Prostate gland (tissue), 2 donors: ENCODE results near the gene SPECC1. TPM values are rescaled to one million over a fixed set of nuclear protein-coding genes. Genes with fewer than 3 reads are reported as not detected.
A peak's percentile ranks its signal among the peaks of the same experiment; 100 is the strongest.
"Not testable (repeated sequence)": the region's sequence is repeated elsewhere in the genome, so short reads cannot be mapped to it uniquely, and the experiment has no call there.

Experiments
- DNase-seq: peaks from one replicate; pipeline ENCODE4 v3.0.0-alpha.2; 2019; ENCODE audit warnings: low spot score
- H3K27ac ChIP-seq, 2 donors: fragments of 200-600 bp; sonication (generic); 2 replicates each; pipeline ENCODE4 v1.5.1; 2017 to 2019
- H3K27me3 ChIP-seq: fragments of 200-600 bp; sonication (generic); replicated peaks from 2 replicates; pipeline ENCODE4 v1.5.1; 2019; ENCODE audit not compliant: insufficient read depth
- H3K36me3 ChIP-seq, 2 donors: fragments of 200-600 bp; sonication (generic); 1 replicate in 1 of 2; 2 replicates in 1 of 2; pipeline versions ENCODE4 v1.5.1 to v1.8.1; 2017 to 2019
- H3K4me1 ChIP-seq: fragments of 200-600 bp; sonication (generic); replicated peaks from 2 replicates; pipeline ENCODE4 v1.5.1; 2019
- H3K4me3 ChIP-seq, 2 donors: fragments of 200-600 bp; sonication (generic); 2 replicates each; pipeline ENCODE4 v1.5.1; 2017 to 2019
- H3K9me3 ChIP-seq: fragments of 200-600 bp; sonication (generic); 2 replicates; pipeline ENCODE4 v1.5.1; 2017
- CTCF ChIP-seq, 4 experiments: fragments of 200-600 bp in 2 of 4; fragments of 450-650 bp in 2 of 4; sonication (generic) in 2 of 4; IDR thresholded peaks; 1 replicate in 3 of 4; 2 replicates in 1 of 4; pipeline ENCODE4 v1.5.1; 2016 to 2019; ENCODE audit warnings: antibody characterized with exemption in 4 of 4, mild to moderate bottlenecking in 2 of 4, moderate library complexity in 2 of 4
- POLR2A ChIP-seq: fragments of 450-650 bp; IDR thresholded peaks from one replicate; pipeline ENCODE4 v1.6.1; 2016; ENCODE audit warnings: antibody characterized with exemption, mild to moderate bottlenecking
- POLR2AphosphoS5 ChIP-seq: sonication (generic); formaldehyde crosslinking; IDR thresholded peaks from one replicate; pipeline ENCODE4 v1.6.1; 2017; ENCODE audit warnings: antibody characterized with exemption
- WGBS: methylation state at CpG from one replicate; pipeline ENCODE4 v1.1.5; 2018; 5-methylcytosine and 5-hydroxymethylcytosine counted together
- intact Hi-C: fragments of 100-400 bp; cut with DNase I; formaldehyde crosslinking; loops from one replicate; pipeline ENCODE4 v1.14.2; 2022
- total RNA-seq, 2 donors: library from RNA; depleted of rRNA; stranded (reverse); fragments of >200 nt; gene quantifications; one replicate each; pipeline ENCODE4 v1.1.0, GENCODE V29; 2016

SPECC1 gene
- 10 to 100 TPM; 29.7 to 85.5 TPM for total RNA-seq

- TF ChIP-seq POLR2A: no peak
- TF ChIP-seq CTCF (IDR thresholded peaks at IDR 0.05): peak; percentile 91 to 97 (median 94)
- TF ChIP-seq POLR2AphosphoS5: no peak
- H3K4me1 ChIP-seq: peaks cover 3% of the 10 kb centered on the region
- peak within 1 kb of the TSS; percentile 46 to 47 for H3K4me3 ChIP-seq
- intact Hi-C loops: loop anchor here (5.0 to 10.0 kb wide), 2 partner anchors 108 to 145 kb away; partner anchors contain the start of gene ULK2
- H3K27me3 ChIP-seq: no peaks in the 10 kb centered on the region
- peak within 1 kb of the TSS; percentile 45 to 63 for H3K27ac ChIP-seq
- H3K9me3 ChIP-seq: no peaks in the 10 kb centered on the region
- under 1% methylated on average over 34 of the region's 96 CpGs for WGBS
- DNase-seq: peak; percentile 63
- no peaks in the 10 kb centered on the region for H3K36me3 ChIP-seq
Observed at GRCh38 chr17:20009302-20010098, at the start of gene SPECC1. Gene SPECC1 (plus strand): TSS chr17:20009359. CDS start chr17:20096652, 87,293 bp downstream.

- H3K4me3 ChIP-seq, H3K9me3 ChIP-seq, H3K27ac ChIP-seq, H3K36me3 ChIP-seq, DNase-seq, intact Hi-C loops, H3K27me3 ChIP-seq, H3K4me1 ChIP-seq: not testable (repeated sequence)
- 93% methylated on average over 2 of the region's 2 CpGs for WGBS
Observed at GRCh38 chr17:19962954-19963353, 46.2 kb upstream of the SPECC1 start.

GRCh38 chr17:19973156-19973555, 36.0 kb upstream of the SPECC1 start:
- TF ChIP-seq POLR2AphosphoS5: no peak
- TF ChIP-seq CTCF (IDR thresholded peaks at IDR 0.05): no peak
- no peak for TF ChIP-seq POLR2A
- intact Hi-C loops: no loop called here
- H3K4me1 ChIP-seq: no peaks in the 10 kb centered on the region
- H3K4me3 ChIP-seq: no peak overlapping the region
- WGBS: 75% methylated on average over 2 of the region's 2 CpGs
- H3K27me3 ChIP-seq: no peaks in the 10 kb centered on the region
- no peak for DNase-seq
- H3K9me3 ChIP-seq: no peaks in the 10 kb centered on the region
- no peak overlapping the region for H3K27ac ChIP-seq
- H3K36me3 ChIP-seq: no peaks in the 10 kb centered on the region

- DNase-seq: no peak
- H3K9me3 ChIP-seq: no peaks in the 10 kb centered on the region
- H3K4me3 ChIP-seq: no peak overlapping the region
- TF ChIP-seq POLR2AphosphoS5 (no peak), CTCF (IDR thresholded peaks at IDR 0.05) (no peak), POLR2A (no peak)
- WGBS: 80% methylated on average over 3 of the region's 3 CpGs
- no peaks in the 10 kb centered on the region for H3K36me3 ChIP-seq
- H3K4me1 ChIP-seq: no peaks in the 10 kb centered on the region
- no peaks in the 10 kb centered on the region for H3K27me3 ChIP-seq
- H3K27ac ChIP-seq: no peak overlapping the region
- intact Hi-C loops: no loop called here
Observed at GRCh38 chr17:19975601-19976000, 33.6 kb upstream of the SPECC1 start.

GRCh38 chr17:19977293-19978208, 31.6 kb upstream of the SPECC1 start, which contains the start of gene AKAP10:
Gene AKAP10 (minus strand): TSS chr17:19977828. CDS start chr17:19977679, 149 bp downstream.
- no peaks in the 10 kb centered on the region for H3K9me3 ChIP-seq
- H3K36me3 ChIP-seq: no peaks in the 10 kb centered on the region
- peak within 1 kb of the TSS; percentile 87 to 94 for H3K27ac ChIP-seq
- no peaks in the 10 kb centered on the region for H3K27me3 ChIP-seq
- DNase-seq: peak; percentile 89
- under 1% methylated on average over 65 of the region's 75 CpGs for WGBS
- intact Hi-C loops: loop anchor here (2.0 kb wide), 1 partner anchor 111 kb away; the partner anchor contains the start of gene ULK2
- TF ChIP-seq CTCF (IDR thresholded peaks at IDR 0.05) (no peak), POLR2AphosphoS5 (peak; percentile 88), POLR2A (peak; percentile 45)
- peak within 1 kb of the TSS; percentile 94 to 99 for H3K4me3 ChIP-seq
- H3K4me1 ChIP-seq: no peaks in the 10 kb centered on the region
